NCI-H1092 treated with DMSO at 0.1 percent for 48 hours (cell line): ENCODE data around the gene FJX1.
A peak's percentile ranks its signal among the peaks of the same experiment; 100 is the strongest.

ENCODE experiments used
- DNase-seq: peaks from one replicate; lab custom pipeline; 2025; lab: John Stamatoyannopoulos, UW

FJX1 gene

GRCh38 chr11:35608502-35608901 lies 9.8 kb upstream of the FJX1 start:
- DNase-seq = no peak

- no peak for DNase-seq
Measured at GRCh38 chr11:35609656-35610055, 8.6 kb upstream of the FJX1 start.

GRCh38 chr11:35610631-35611030 lies 7.6 kb upstream of the FJX1 start:
- no peak for DNase-seq

- DNase-seq = no peak
Measured at GRCh38 chr11:35611741-35612140, 6.5 kb upstream of the FJX1 start.

GRCh38 chr11:35614939-35615569 lies 3.2 kb upstream of the FJX1 start:
- no peak for DNase-seq

- peak; percentile 70 for DNase-seq
Measured at GRCh38 chr11:35615921-35616900, 2.0 kb upstream of the FJX1 start.

GRCh38 chr11:35617316-35617686 lies 959 bp upstream of the FJX1 start:
- DNase-seq = no peak

- no peak for DNase-seq
Measured at GRCh38 chr11:35618497-35619115, 346 bp downstream of the FJX1 start.

- peak; percentile 57 for DNase-seq
Measured at GRCh38 chr11:35619116-35619854, 1.0 kb downstream of the FJX1 start.

- DNase-seq = peak; percentile 41
Measured at GRCh38 chr11:35619855-35620640, 1.8 kb downstream of the FJX1 start.

- DNase-seq = no peak
Measured at GRCh38 chr11:35620795-35621194, 2.5 kb downstream of the FJX1 start.

GRCh38 chr11:35621620-35622019 lies 3.4 kb downstream of the FJX1 start:
- DNase-seq = no peak

GRCh38 chr11:35622070-35622469 lies 3.8 kb downstream of the FJX1 start:
- DNase-seq = no peak

GRCh38 chr11:35623621-35624168 lies 5.4 kb downstream of the FJX1 start:
- no peak for DNase-seq

- no peak for DNase-seq
Measured at GRCh38 chr11:35624316-35624715, 6.1 kb downstream of the FJX1 start.

- DNase-seq = no peak
Measured at GRCh38 chr11:35624781-35625180, 6.5 kb downstream of the FJX1 start.

- DNase-seq = no peak
Measured at GRCh38 chr11:35626501-35626900, 8.2 kb downstream of the FJX1 start.

GRCh38 chr11:35629511-35629910 lies 11.3 kb downstream of the FJX1 start:
- DNase-seq = no peak

- DNase-seq = no peak
Measured at GRCh38 chr11:35629914-35630313, 11.7 kb downstream of the FJX1 start.

GRCh38 chr11:35631891-35632290 lies 13.6 kb downstream of the FJX1 start:
- no peak for DNase-seq

- DNase-seq = no peak
Measured at GRCh38 chr11:35632301-35632700, 14.0 kb downstream of the FJX1 start.
